ENCODE data around the gene GBX1.

GBX1 gene

GRCh38 chr7:151175793-151176311 lies 8.4 kb upstream of the GBX1 start:
- TF ChIP-seq CTCF (IDR thresholded peaks at IDR 0.05; ENCODE audit: extremely low read depth, insufficient read depth, missing control alignments) = no peak
- in situ Hi-C loops (cut with MboI; ENCODE audit: low pct_unique_long_range_greater_than_20kb, low sequenced_read_pairs, unreplicated experiment) = no loop called here
- DNase-seq (ENCODE audit: low spot score) = no peak

GRCh38 chr7:151175047-151175792 lies 7.7 kb upstream of the GBX1 start:
- in situ Hi-C loops (cut with MboI; ENCODE audit: low pct_unique_long_range_greater_than_20kb, low sequenced_read_pairs, unreplicated experiment) = no loop called here
- no peak for TF ChIP-seq CTCF (IDR thresholded peaks at IDR 0.05; ENCODE audit: extremely low read depth, insufficient read depth, missing control alignments)
- DNase-seq (ENCODE audit: low spot score) = no peak

GRCh38 chr7:151174246-151175046 lies 7.0 kb upstream of the GBX1 start:
- no peak for DNase-seq (ENCODE audit: low spot score)
- in situ Hi-C loops (cut with MboI; ENCODE audit: low pct_unique_long_range_greater_than_20kb, low sequenced_read_pairs, unreplicated experiment) = no loop called here
- no peak for TF ChIP-seq CTCF (IDR thresholded peaks at IDR 0.05; ENCODE audit: extremely low read depth, insufficient read depth, missing control alignments)

- in situ Hi-C loops (cut with MboI; ENCODE audit: low pct_unique_long_range_greater_than_20kb, low sequenced_read_pairs, unreplicated experiment) = no loop called here
- DNase-seq (ENCODE audit: low spot score) = no peak
- TF ChIP-seq CTCF (IDR thresholded peaks at IDR 0.05; ENCODE audit: extremely low read depth, insufficient read depth, missing control alignments) = no peak
These were observed 6.1 kb upstream of the GBX1 start for GRCh38 chr7:151173386-151174245.

GRCh38 chr7:151172273-151173141 lies 5.0 kb upstream of the GBX1 start:
- in situ Hi-C loops (cut with MboI; ENCODE audit: low pct_unique_long_range_greater_than_20kb, low sequenced_read_pairs, unreplicated experiment) = no loop called here
- DNase-seq (ENCODE audit: low spot score) = peak; percentile 94
- TF ChIP-seq CTCF (IDR thresholded peaks at IDR 0.05; ENCODE audit: extremely low read depth, insufficient read depth, missing control alignments) = peak; percentile 100

Measured in GM13977 (cell line).